Esophagus muscularis mucosa (tissue), 4 donors: ENCODE measurements around the gene KREMEN2.

ENCODE experiments used
- CTCF ChIP-seq, 3 experiments: fragments of 200-600 bp in 2 of 3; fragments of 450-650 bp in 1 of 3; sonication (generic) in 2 of 3; IDR thresholded peaks; one replicate each; pipeline ENCODE4 v1.5.1; 2017 to 2019; ENCODE audit warnings: antibody characterized with exemption in 3 of 3, mild to moderate bottlenecking in 2 of 3, moderate library complexity in 1 of 3
- EP300 ChIP-seq: sonication (generic); formaldehyde crosslinking; IDR thresholded peaks from one replicate; pipeline ENCODE4 v1.6.1; 2017; ENCODE audit warnings: antibody characterized with exemption
- POLR2A ChIP-seq: fragments of 450-650 bp; IDR thresholded peaks from one replicate; pipeline ENCODE4 v1.6.1; 2017; ENCODE audit warnings: antibody characterized with exemption, moderate library complexity, mild to moderate bottlenecking, low read depth

- TF ChIP-seq CTCF (IDR thresholded peaks at IDR 0.05) (no peak), POLR2A (no peak), EP300 (no peak)
Measured at GRCh38 chr16:2985893-2986355, 21.8 kb downstream of the KREMEN2 start.
